DMS153 (cell line): ENCODE results near the gene HBS1L.

Experiments used
- DNase-seq: peaks from one replicate; lab custom pipeline; 2025; lab: John Stamatoyannopoulos, UW

Gene HBS1L

GRCh38 chr6:134949927-134950326, 104.7 kb downstream of the HBS1L start, which contains the start of gene ALDH8A1:
ALDH8A1 (minus strand) TSS chr6:134950101; CDS start chr6:134950053, 48 bp downstream.
- no peak for DNase-seq

- no peak for DNase-seq
These were observed 105.9 kb downstream of the HBS1L start for GRCh38 chr6:134948691-134949090.

GRCh38 chr6:134948142-134948541, 106.5 kb downstream of the HBS1L start:
- DNase-seq = no peak

GRCh38 chr6:134945045-134945444, 109.6 kb downstream of the HBS1L start:
- DNase-seq = no peak

GRCh38 chr6:134943522-134944111, 111.0 kb downstream of the HBS1L start:
- no peak for DNase-seq

- DNase-seq = no peak
These were observed 115.7 kb downstream of the HBS1L start for GRCh38 chr6:134938896-134939295.

- DNase-seq = no peak
These were observed 117.2 kb downstream of the HBS1L start for GRCh38 chr6:134937426-134937825.

GRCh38 chr6:134936931-134937330, 117.7 kb downstream of the HBS1L start:
- no peak for DNase-seq

- DNase-seq = no peak
These were observed 118.1 kb downstream of the HBS1L start for GRCh38 chr6:134936476-134936875.

GRCh38 chr6:134934793-134935485, 119.7 kb downstream of the HBS1L start:
- DNase-seq = no peak

GRCh38 chr6:134932535-134933470, 121.8 kb downstream of the HBS1L start:
- DNase-seq = no peak

- DNase-seq = no peak
These were observed 122.5 kb downstream of the HBS1L start for GRCh38 chr6:134932098-134932497.

- no peak for DNase-seq
These were observed 124.2 kb downstream of the HBS1L start for GRCh38 chr6:134930463-134930862.

GRCh38 chr6:134928151-134928900, 126.3 kb downstream of the HBS1L start:
- no peak for DNase-seq

- DNase-seq = no peak
These were observed 128.8 kb downstream of the HBS1L start for GRCh38 chr6:134925800-134926199.

GRCh38 chr6:134921721-134922261, 132.8 kb downstream of the HBS1L start:
- no peak for DNase-seq

GRCh38 chr6:134921276-134921675, 133.3 kb downstream of the HBS1L start:
- no peak for DNase-seq

- no peak for DNase-seq
These were observed 134.2 kb downstream of the HBS1L start for GRCh38 chr6:134920422-134920821.

- no peak for DNase-seq
These were observed 136.1 kb downstream of the HBS1L start for GRCh38 chr6:134918418-134918961.

GRCh38 chr6:134911547-134911946, 143.1 kb downstream of the HBS1L start:
- DNase-seq = no peak

- DNase-seq = no peak
These were observed 144.1 kb downstream of the HBS1L start for GRCh38 chr6:134910593-134910935.
